ENCODE measurements around the gene RAE1. TPM values are rescaled to one million over a fixed set of nuclear protein-coding genes. Genes with fewer than 3 reads are reported as not detected.

Gene RAE1, protein sequence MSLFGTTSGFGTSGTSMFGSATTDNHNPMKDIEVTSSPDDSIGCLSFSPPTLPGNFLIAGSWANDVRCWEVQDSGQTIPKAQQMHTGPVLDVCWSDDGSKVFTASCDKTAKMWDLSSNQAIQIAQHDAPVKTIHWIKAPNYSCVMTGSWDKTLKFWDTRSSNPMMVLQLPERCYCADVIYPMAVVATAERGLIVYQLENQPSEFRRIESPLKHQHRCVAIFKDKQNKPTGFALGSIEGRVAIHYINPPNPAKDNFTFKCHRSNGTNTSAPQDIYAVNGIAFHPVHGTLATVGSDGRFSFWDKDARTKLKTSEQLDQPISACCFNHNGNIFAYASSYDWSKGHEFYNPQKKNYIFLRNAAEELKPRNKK
- total RNA-seq, result 10 to 100 TPM; 30.5 to 45.7 (median 34.5) TPM

DNA sequence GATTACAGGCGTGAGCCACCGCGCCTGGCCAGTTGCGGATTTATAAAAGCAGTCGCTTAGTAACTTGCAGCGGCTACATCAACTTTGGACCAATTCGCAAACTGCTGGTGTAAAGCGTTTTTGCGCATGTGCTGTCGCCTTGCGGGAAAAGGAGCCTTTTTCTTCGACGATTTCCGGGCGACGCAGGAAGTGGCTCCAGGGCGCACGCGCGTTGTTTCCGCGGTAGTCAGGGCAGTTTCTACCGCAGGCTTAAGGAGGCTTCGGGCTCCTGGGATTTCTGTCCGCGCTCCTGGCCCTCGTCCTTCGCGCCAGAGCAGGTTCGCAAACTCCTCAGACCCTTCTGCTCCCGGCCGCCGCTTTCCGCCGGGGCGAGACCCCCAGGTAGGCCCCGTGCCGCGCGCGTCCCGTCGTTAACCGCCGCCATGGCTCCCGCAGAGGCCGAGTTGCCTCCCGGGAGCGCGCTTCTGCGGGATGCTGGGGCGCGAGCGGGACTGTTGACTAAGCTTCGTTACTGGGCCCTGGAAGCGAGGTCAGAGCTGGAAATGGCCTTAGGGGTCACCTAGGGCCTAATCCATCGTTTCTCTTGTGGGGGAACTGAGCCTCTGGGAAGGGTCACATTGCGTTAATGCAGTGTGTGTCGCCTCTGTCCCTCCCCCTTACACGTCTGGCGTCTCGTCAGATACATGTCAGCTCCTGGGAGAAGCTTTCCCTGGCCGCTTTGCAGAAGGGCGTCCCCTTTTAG, at the start of gene RAE1:
Gene RAE1 (plus strand): TSS at position 214 of the 742 bp plus-strand sequence. CDS start 2,784 bp downstream, outside the sequence.
- intact Hi-C loops (cut with DNase I; ENCODE audit: low total_unique reads), result no loop called here
- peak; percentile 87 to 97 for DNase-seq (ENCODE audit: low spot score in 2 of 2)
- TF ChIP-seq, protein P1, sequence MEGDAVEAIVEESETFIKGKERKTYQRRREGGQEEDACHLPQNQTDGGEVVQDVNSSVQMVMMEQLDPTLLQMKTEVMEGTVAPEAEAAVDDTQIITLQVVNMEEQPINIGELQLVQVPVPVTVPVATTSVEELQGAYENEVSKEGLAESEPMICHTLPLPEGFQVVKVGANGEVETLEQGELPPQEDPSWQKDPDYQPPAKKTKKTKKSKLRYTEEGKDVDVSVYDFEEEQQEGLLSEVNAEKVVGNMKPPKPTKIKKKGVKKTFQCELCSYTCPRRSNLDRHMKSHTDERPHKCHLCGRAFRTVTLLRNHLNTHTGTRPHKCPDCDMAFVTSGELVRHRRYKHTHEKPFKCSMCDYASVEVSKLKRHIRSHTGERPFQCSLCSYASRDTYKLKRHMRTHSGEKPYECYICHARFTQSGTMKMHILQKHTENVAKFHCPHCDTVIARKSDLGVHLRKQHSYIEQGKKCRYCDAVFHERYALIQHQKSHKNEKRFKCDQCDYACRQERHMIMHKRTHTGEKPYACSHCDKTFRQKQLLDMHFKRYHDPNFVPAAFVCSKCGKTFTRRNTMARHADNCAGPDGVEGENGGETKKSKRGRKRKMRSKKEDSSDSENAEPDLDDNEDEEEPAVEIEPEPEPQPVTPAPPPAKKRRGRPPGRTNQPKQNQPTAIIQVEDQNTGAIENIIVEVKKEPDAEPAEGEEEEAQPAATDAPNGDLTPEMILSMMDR (IDR thresholded peaks at IDR 0.05), result no peak
- no peak for TF ChIP-seq POLR2A (IDR thresholded peaks at IDR 0.05)
- peak within 1 kb of the TSS; percentile 99 for H3K4me3 ChIP-seq (ENCODE audit: low read depth, poor library complexity, severe bottlenecking)
- WGBS, 2 donors, result 0 to 1% methylated on average over 41 to 59 of the region's 64 CpGs

DNA sequence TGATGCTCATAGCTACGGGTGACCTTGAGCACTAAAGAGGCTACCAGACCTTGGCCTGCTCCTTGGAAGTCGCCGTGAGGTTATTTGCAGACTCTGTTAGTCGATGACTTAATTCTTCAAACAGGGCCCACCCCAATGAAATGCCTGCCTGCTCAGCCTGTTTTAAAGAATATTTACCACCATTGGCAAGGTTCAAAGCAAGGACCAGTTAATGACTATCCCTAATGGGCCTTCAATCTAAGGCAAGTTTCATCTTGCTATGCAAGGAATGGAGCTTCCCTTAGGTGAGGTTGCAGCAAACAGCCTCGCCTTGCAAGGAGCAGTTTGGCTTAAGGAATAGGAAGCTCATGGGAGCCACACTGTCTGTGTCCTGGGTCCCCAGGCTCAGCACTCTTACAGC, 44.3 kb upstream of the RAE1 start:
- WGBS, 2 donors, result 40 to 62% methylated on average over 5 of the region's 5 CpGs
- no peak for DNase-seq (ENCODE audit: low spot score in 2 of 2)
- TF ChIP-seq, protein P1 (IDR thresholded peaks at IDR 0.05), result no peak
- TF ChIP-seq POLR2A (IDR thresholded peaks at IDR 0.05), result no peak
- intact Hi-C loops (cut with DNase I; ENCODE audit: low total_unique reads), result no loop called here
- no peak overlapping the region for H3K4me3 ChIP-seq (ENCODE audit: low read depth, poor library complexity, severe bottlenecking)

DNA sequence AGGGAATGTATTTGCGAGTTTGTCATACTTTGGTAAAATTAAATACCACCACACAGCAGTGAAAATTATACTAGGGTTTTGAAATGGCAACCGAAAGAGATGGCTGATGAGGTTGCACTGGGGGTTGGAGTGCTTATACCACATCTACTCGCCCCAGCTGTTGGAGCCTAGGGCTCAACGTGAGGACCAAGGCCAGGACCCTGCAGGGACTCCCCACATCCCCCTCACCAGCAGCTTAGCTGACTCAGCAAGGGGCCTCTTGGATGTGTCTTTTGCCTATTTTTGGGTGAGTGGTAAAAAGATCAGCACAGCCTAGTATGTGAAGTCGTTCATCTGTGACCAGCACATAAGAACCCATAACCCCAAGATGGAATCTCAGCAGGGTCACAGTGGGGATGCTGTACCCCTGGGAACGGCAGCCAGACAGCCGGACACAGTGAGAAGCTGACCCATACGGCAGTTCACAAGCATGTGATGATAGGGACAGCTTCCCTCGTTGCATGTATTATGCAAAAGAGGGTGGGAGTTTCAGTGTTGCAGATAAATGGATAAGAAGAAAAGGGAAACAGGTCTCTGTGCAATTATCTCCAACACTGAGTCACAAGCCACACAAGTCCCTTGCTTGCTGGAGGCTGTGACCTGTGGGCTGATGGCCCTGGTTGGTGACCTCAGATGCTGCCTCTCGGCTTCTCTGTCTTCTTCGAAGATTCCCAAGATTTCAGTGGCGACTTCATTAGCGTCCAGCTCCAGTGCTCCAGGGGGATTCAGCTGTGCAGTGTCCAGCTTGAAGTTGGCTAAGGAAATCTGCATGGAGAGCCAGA, 42.4 kb upstream of the RAE1 start:
- TF ChIP-seq POLR2A (IDR thresholded peaks at IDR 0.05), result no peak
- TF ChIP-seq, protein P1 (IDR thresholded peaks at IDR 0.05), result no peak
- peak in 1 of 2 donors; percentile 78 for DNase-seq (ENCODE audit: low spot score in 2 of 2)
- intact Hi-C loops (cut with DNase I; ENCODE audit: low total_unique reads), result no loop called here
- WGBS, 2 donors, result 49 to 58% methylated on average over 13 of the region's 13 CpGs
- H3K4me3 ChIP-seq (ENCODE audit: low read depth, poor library complexity, severe bottlenecking), result no peak overlapping the region

DNA sequence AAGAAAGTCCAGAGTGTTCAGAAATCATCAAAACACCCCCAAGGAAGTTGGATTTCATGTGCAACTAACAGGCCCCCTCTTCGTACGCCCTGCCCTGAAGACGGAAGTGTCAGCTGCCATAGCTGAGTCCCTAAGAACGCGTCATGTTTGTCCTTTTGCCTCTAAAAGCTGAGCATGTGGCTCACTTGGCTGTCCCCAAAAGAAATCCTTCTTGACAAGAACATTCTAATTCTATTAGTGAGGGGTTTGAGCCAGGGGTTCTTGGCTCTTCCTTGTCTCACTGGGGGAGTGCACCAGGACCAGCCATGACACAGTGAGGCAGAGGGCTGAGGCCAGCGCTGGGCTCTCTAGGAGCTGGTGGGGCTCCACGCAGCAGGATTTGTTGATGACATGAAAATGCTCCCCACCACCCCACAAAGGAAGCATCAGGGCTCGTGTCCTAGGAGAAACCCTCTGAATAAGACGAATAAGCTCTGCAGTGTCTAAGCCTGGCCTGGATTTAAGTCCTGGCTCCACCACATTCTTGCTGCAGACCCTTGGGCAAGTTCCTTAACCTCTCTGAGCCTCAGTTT, 41.4 kb upstream of the RAE1 start:
- DNase-seq (ENCODE audit: low spot score in 2 of 2), result peak in 1 of 2 donors; percentile 76
- TF ChIP-seq, protein P1 (IDR thresholded peaks at IDR 0.05), result no peak
- TF ChIP-seq POLR2A (IDR thresholded peaks at IDR 0.05), result no peak
- WGBS, 2 donors, result 68 to 77% methylated on average over 6 to 9 of the region's 9 CpGs
- H3K4me3 ChIP-seq (ENCODE audit: low read depth, poor library complexity, severe bottlenecking), result no peak overlapping the region
- intact Hi-C loops (cut with DNase I; ENCODE audit: low total_unique reads), result no loop called here

DNA sequence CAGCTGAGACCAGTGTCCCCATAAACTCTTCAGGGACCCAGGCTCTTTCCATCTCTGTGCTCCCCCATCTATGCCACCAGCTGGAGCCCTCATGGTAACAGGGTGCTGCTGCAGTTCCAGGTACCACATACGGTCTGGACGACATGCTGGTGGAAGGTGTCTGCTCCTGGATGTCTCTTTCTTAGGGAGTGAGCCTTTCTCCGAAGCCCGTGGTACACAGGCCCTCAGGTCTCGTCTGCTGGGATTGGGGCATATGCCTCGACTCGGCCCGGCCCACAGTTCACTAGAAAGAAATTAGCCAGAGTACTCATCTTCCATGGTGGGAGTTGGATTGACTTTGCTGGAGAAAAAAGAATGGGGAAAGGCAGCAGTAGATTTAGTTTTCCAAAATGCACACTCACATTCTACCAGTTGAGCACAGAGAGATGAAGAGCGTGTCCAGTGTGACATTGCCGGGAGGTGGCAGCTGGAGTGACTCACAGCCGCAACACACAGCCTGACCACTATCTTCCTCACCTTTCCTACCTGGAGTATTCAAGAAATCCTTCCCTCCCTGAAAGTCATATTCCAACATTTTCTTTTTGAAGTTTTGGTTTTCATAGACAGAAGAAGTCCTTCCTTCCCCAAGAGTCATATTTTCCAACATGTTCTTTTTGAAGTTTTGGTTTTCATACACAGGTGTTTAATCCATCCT, 40.1 kb upstream of the RAE1 start:
- WGBS, 2 donors, result 95 to 96% methylated on average over 11 of the region's 11 CpGs
- peak in 1 of 2 donors; percentile 40 for DNase-seq (ENCODE audit: low spot score in 2 of 2)
- no peak overlapping the region for H3K4me3 ChIP-seq (ENCODE audit: low read depth, poor library complexity, severe bottlenecking)
- TF ChIP-seq, protein P1 (IDR thresholded peaks at IDR 0.05), result no peak
- no peak for TF ChIP-seq POLR2A (IDR thresholded peaks at IDR 0.05)
- intact Hi-C loops (cut with DNase I; ENCODE audit: low total_unique reads), result no loop called here

Measured in lower leg skin (tissue), 4 donors.